NCI-H2171 treated with DMSO at 0.1 percent for 48 hours (cell line): ENCODE measurements around the gene TRIP4.

ENCODE experiments used
- DNase-seq: peaks from one replicate; lab custom pipeline; 2025; lab: John Stamatoyannopoulos, UW

TRIP4 gene

GRCh38 chr15:64447536-64448315 is 60.1 kb downstream of the TRIP4 start:
- DNase-seq, result no peak

- DNase-seq, result peak; percentile 87
Observed at GRCh38 chr15:64452988-64453688, 65.5 kb downstream of the TRIP4 start.

- DNase-seq, result no peak
Observed at GRCh38 chr15:64453689-64454037, 66.0 kb downstream of the TRIP4 start.

- no peak for DNase-seq
Observed at GRCh38 chr15:64454282-64454681, 66.6 kb downstream of the TRIP4 start.

GRCh38 chr15:64455961-64456371 is 68.3 kb downstream of the TRIP4 start:
- DNase-seq, result no peak

GRCh38 chr15:64456634-64457108 is 69.0 kb downstream of the TRIP4 start:
- DNase-seq, result no peak

GRCh38 chr15:64459066-64459781 is 71.6 kb downstream of the TRIP4 start:
- no peak for DNase-seq

- peak; percentile 93 for DNase-seq
Observed at GRCh38 chr15:64460206-64460723, 72.6 kb downstream of the TRIP4 start, which contains the start of gene ZNF609. ZNF609 (plus strand) TSS chr15:64460578; CDS start chr15:64499420, 38,842 bp downstream.

GRCh38 chr15:64460724-64461720 is 73.4 kb downstream of the TRIP4 start:
- DNase-seq, result peak; percentile 76

GRCh38 chr15:64461721-64462162 is 74.1 kb downstream of the TRIP4 start:
- DNase-seq, result no peak

- no peak for DNase-seq
Observed at GRCh38 chr15:64462492-64462891, 74.9 kb downstream of the TRIP4 start.

- DNase-seq, result peak; percentile 76
Observed at GRCh38 chr15:64464276-64465005, 76.8 kb downstream of the TRIP4 start.

- DNase-seq, result no peak
Observed at GRCh38 chr15:64466408-64467141, 78.9 kb downstream of the TRIP4 start.

GRCh38 chr15:64472161-64472560 is 84.5 kb downstream of the TRIP4 start:
- no peak for DNase-seq

GRCh38 chr15:64474846-64475245 is 87.2 kb downstream of the TRIP4 start:
- no peak for DNase-seq

GRCh38 chr15:64476550-64476949 is 88.9 kb downstream of the TRIP4 start:
- no peak for DNase-seq

GRCh38 chr15:64478863-64479262 is 91.2 kb downstream of the TRIP4 start:
- DNase-seq, result no peak

GRCh38 chr15:64480891-64481290 is 93.3 kb downstream of the TRIP4 start:
- no peak for DNase-seq

- DNase-seq, result no peak
Observed at GRCh38 chr15:64483749-64484148, 96.1 kb downstream of the TRIP4 start.

GRCh38 chr15:64485796-64486195 is 98.2 kb downstream of the TRIP4 start:
- no peak for DNase-seq
